ENCODE measurements around the gene DSC1.

The DSC1 gene

DNA sequence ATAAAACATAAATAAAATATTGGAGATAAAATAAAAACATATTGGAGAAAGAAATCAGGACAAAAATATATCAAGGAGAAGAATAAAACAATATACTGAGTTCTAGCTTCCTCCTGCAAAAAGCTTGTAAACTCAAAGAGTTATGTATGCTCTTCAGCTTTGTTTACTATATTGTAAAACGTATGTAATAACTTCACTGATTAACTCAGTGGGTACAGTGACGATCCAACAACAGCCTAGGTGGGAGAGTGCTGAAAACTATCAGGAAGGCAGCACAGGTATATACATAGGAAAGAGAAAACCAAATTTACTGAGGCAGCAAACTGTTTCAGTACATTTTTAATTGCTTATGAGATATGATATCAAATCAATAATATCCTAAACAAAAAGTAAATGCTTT lies 68.8 kb downstream of the DSC1 start:
- no peaks in the 10 kb centered on the region for H3K36me3 ChIP-seq (ENCODE audit: insufficient read depth, low read length)
- H3K27me3 ChIP-seq (ENCODE audit: insufficient read depth, low read length) = no peaks in the 10 kb centered on the region
- H3F3A ChIP-seq (ENCODE audit: insufficient read depth, low read length) = no peaks in the 10 kb centered on the region
- H3K9ac ChIP-seq (ENCODE audit: low read length) = no peak overlapping the region
- H3K9me2 ChIP-seq (ENCODE audit: low read depth, low read length) = no peaks in the 10 kb centered on the region
- no peak overlapping the region for H3K27ac ChIP-seq (ENCODE audit: low read depth, low read length, poor library complexity, severe bottlenecking)
- H2AFZ ChIP-seq (ENCODE audit: low read length) = no peak overlapping the region
- no peaks in the 10 kb centered on the region for H3K4me1 ChIP-seq (ENCODE audit: insufficient read depth, low read length, severe bottlenecking)
- no peak overlapping the region for H3K4me3 ChIP-seq (ENCODE audit: low read depth, low read length, poor library complexity, severe bottlenecking)
- TF ChIP-seq, protein P1, sequence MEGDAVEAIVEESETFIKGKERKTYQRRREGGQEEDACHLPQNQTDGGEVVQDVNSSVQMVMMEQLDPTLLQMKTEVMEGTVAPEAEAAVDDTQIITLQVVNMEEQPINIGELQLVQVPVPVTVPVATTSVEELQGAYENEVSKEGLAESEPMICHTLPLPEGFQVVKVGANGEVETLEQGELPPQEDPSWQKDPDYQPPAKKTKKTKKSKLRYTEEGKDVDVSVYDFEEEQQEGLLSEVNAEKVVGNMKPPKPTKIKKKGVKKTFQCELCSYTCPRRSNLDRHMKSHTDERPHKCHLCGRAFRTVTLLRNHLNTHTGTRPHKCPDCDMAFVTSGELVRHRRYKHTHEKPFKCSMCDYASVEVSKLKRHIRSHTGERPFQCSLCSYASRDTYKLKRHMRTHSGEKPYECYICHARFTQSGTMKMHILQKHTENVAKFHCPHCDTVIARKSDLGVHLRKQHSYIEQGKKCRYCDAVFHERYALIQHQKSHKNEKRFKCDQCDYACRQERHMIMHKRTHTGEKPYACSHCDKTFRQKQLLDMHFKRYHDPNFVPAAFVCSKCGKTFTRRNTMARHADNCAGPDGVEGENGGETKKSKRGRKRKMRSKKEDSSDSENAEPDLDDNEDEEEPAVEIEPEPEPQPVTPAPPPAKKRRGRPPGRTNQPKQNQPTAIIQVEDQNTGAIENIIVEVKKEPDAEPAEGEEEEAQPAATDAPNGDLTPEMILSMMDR (IDR thresholded peaks at IDR 0.05; ENCODE audit: low read length) = no peak
- TF ChIP-seq EZH2 (IDR thresholded peaks at IDR 0.05; ENCODE audit: borderline replicate concordance, low read length) = no peak
- no peak overlapping the region for H3K4me2 ChIP-seq (ENCODE audit: low read length)
- no peaks in the 10 kb centered on the region for H3K79me2 ChIP-seq (ENCODE audit: insufficient read depth, low read length)
- H4K20me1 ChIP-seq (ENCODE audit: insufficient read depth, low read length) = no peaks in the 10 kb centered on the region
- no peaks in the 10 kb centered on the region for H3K9me3 ChIP-seq (ENCODE audit: low read length)

DNA sequence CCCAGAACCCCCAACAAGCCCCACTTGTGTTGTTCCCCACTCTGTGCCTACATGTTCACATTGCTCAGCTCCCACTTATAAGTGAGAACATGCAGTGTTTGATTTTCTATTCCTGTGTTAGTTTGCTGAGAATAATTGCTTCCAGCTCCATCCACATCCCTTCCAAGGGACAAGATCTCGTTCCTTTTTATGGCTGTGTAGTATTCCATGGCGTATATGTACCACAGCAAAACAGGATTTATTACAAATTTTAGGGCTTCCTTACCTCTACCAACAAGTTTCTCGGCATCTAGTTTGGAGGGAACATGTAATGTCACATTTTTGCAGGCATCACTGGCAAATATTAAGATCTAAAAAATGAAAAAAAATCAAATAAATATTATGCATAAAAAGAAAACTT lies 69.4 kb downstream of the DSC1 start:
- H3K9ac ChIP-seq (ENCODE audit: low read length) = no peak overlapping the region
- H3K4me3 ChIP-seq (ENCODE audit: low read depth, low read length, poor library complexity, severe bottlenecking) = no peak overlapping the region
- no peak overlapping the region for H2AFZ ChIP-seq (ENCODE audit: low read length)
- H3K27me3 ChIP-seq (ENCODE audit: insufficient read depth, low read length) = no peaks in the 10 kb centered on the region
- no peaks in the 10 kb centered on the region for H3K9me2 ChIP-seq (ENCODE audit: low read depth, low read length)
- no peaks in the 10 kb centered on the region for H3K36me3 ChIP-seq (ENCODE audit: insufficient read depth, low read length)
- H3K79me2 ChIP-seq (ENCODE audit: insufficient read depth, low read length) = no peaks in the 10 kb centered on the region
- TF ChIP-seq EZH2 (IDR thresholded peaks at IDR 0.05; ENCODE audit: borderline replicate concordance, low read length) = no peak
- TF ChIP-seq, protein P1 (IDR thresholded peaks at IDR 0.05; ENCODE audit: low read length) = no peak
- no peaks in the 10 kb centered on the region for H3K4me1 ChIP-seq (ENCODE audit: insufficient read depth, low read length, severe bottlenecking)
- no peak overlapping the region for H3K27ac ChIP-seq (ENCODE audit: low read depth, low read length, poor library complexity, severe bottlenecking)
- H3K9me3 ChIP-seq (ENCODE audit: low read length) = no peaks in the 10 kb centered on the region
- no peaks in the 10 kb centered on the region for H4K20me1 ChIP-seq (ENCODE audit: insufficient read depth, low read length)
- no peaks in the 10 kb centered on the region for H3F3A ChIP-seq (ENCODE audit: insufficient read depth, low read length)
- no peak overlapping the region for H3K4me2 ChIP-seq (ENCODE audit: low read length)

DNA sequence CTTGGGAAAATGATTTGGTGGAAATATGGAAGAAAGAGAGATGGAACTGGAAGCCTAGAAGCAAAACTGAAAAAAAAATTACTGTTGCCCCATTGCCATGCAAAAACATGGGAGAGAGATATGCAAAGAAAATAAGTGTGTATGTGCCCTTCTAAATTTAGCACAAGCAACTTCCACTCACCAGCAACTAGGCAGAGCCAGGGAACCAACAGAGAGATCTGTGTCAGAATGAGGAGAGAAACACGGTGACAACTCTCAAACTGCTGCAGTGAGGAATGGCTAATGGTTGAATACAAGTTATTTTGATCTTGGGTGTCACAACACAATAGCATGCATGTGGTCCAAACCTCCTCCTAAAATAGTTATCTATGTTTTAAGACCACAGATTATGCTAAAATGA lies 71.3 kb downstream of the DSC1 start:
- Histone ChIP-seq H3K9me3 (ENCODE audit: low read length) (no peaks in the 10 kb centered on the region), H3F3A (ENCODE audit: insufficient read depth, low read length) (no peaks in the 10 kb centered on the region), H3K27ac (ENCODE audit: low read depth, low read length, poor library complexity, severe bottlenecking) (no peak overlapping the region), H3K27me3 (ENCODE audit: insufficient read depth, low read length) (no peaks in the 10 kb centered on the region), H3K4me2 (ENCODE audit: low read length) (no peak overlapping the region), H3K9ac (ENCODE audit: low read length) (no peak overlapping the region), H3K36me3 (ENCODE audit: insufficient read depth, low read length) (no peaks in the 10 kb centered on the region), H3K4me3 (ENCODE audit: low read depth, low read length, poor library complexity, severe bottlenecking) (no peak overlapping the region), H3K9me2 (ENCODE audit: low read depth, low read length) (no peaks in the 10 kb centered on the region), H3K79me2 (ENCODE audit: insufficient read depth, low read length) (no peaks in the 10 kb centered on the region), H2AFZ (ENCODE audit: low read length) (no peak overlapping the region), H4K20me1 (ENCODE audit: insufficient read depth, low read length) (no peaks in the 10 kb centered on the region), H3K4me1 (ENCODE audit: insufficient read depth, low read length, severe bottlenecking) (no peaks in the 10 kb centered on the region)
- TF ChIP-seq, protein P1 (IDR thresholded peaks at IDR 0.05; ENCODE audit: low read length) = no peak
- TF ChIP-seq EZH2 (IDR thresholded peaks at IDR 0.05; ENCODE audit: borderline replicate concordance, low read length) = no peak
